GM20000 (cell line): Measurements from ENCODE around the gene ST6GALNAC1.

Experiments
- DNase-seq: peaks from one replicate; pipeline ENCODE4 v3.0.0; 2012; ENCODE audit warnings: low spot score
- TF ChIP-seq, protein P1 (sequence below): IDR thresholded peaks from 2 replicates; pipeline ENCODE4 v1.5.1; 2012; ENCODE audit warnings: mild to moderate bottlenecking, control low read depth; ENCODE audit errors: extremely low read depth, missing control alignments

ST6GALNAC1 gene

DNA sequence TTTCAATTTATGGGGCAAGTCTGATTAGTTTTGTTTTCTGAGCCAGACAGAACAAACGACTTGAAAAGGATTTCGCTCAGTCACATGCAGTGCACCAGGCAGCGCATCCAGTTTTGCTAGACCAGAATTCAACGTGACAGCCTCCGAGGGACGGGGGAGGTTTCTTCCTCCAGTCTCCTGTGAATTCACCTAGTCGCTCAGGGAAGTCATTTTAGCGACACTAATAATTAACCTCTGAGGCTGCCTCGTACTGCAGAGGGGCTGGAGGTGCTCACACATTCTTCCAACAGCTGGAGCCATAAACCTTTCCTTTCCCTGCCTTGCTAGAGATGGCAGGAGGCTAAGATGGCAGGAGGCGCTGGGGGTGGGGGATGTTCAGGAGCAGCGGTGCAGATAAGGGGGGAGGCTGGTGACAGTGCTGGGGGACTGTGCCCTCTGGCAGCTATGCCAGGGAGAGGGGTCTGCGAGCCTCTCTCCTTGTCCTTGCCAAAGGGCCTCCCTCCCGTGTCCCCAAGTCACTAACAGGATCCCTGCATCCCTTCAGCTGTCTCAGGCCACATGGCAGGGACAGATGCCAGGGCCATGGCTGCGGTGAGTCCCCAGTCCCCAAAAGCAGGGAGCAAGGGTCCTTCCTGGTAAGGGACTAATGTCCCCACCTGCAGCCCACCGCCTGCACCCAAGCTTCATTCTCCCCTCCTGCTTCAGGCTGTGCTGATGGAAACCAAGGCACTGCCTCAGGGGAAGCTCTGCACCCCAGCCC lies 43.2 kb upstream of the ST6GALNAC1 start:
- no peak for DNase-seq
- TF ChIP-seq, protein P1, sequence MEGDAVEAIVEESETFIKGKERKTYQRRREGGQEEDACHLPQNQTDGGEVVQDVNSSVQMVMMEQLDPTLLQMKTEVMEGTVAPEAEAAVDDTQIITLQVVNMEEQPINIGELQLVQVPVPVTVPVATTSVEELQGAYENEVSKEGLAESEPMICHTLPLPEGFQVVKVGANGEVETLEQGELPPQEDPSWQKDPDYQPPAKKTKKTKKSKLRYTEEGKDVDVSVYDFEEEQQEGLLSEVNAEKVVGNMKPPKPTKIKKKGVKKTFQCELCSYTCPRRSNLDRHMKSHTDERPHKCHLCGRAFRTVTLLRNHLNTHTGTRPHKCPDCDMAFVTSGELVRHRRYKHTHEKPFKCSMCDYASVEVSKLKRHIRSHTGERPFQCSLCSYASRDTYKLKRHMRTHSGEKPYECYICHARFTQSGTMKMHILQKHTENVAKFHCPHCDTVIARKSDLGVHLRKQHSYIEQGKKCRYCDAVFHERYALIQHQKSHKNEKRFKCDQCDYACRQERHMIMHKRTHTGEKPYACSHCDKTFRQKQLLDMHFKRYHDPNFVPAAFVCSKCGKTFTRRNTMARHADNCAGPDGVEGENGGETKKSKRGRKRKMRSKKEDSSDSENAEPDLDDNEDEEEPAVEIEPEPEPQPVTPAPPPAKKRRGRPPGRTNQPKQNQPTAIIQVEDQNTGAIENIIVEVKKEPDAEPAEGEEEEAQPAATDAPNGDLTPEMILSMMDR: no peak

DNA sequence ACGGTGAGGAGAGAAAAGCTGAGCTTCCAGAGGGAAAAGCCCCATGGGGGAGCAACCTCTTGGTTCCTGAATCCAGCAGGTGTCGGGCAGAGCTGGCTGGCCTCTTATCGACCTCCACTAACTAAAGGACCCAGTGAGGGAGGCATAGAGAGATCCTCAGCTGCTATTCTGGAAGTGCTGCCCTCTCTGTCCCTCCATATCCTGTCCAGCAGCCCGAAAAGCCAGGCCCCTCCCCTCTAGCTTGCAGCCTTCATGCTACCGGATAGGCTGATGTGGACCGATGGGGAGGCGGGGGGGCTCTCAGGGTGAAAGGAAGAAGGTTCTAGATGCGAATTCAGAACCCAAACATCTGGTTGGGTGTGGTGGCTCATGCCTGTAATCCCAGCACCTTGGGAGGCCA lies 42.3 kb upstream of the ST6GALNAC1 start:
- TF ChIP-seq, protein P1: no peak
- no peak for DNase-seq

DNA sequence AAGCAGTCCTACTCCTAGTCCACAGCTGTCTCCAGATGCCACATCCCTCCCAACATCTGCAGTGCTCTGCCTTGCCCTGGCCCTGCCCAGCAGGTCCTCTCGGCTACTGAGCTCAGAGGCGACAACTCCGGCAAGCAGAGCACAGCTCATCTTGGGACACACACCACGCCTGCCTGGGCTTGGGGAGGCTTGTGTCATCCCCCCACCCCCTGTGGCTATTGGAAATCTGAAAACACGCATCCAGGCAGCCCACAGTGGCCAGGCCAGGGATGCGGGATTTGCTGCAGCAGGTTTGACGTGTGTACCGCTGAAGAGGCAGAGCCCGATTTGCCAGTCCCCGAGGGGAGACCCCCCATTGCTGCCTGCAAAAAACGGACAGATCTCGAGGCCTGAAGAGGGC lies 41.8 kb upstream of the ST6GALNAC1 start:
- no peak for DNase-seq
- TF ChIP-seq, protein P1: no peak

DNA sequence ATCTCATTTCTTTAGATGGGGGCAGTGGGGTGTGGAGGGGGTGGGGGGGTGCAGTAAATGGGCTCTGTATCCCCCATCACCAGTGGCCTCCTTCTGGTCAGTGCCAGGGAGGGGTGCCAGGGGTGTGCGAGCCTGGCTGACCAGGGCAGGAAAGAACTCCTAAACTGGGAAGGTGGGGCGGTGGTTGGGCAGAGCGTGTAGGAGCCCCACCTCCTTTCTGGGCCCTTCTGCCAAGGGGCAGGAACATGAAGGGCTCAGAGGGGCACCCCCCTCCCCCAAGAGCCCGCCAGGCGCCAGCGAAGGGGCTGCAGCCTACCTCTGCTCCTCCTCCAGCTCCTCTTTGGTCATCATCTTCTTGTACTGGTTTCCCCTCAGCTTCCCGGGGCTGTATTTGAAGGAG lies 41.2 kb upstream of the ST6GALNAC1 start:
- no peak for DNase-seq
- TF ChIP-seq, protein P1: no peak

DNA sequence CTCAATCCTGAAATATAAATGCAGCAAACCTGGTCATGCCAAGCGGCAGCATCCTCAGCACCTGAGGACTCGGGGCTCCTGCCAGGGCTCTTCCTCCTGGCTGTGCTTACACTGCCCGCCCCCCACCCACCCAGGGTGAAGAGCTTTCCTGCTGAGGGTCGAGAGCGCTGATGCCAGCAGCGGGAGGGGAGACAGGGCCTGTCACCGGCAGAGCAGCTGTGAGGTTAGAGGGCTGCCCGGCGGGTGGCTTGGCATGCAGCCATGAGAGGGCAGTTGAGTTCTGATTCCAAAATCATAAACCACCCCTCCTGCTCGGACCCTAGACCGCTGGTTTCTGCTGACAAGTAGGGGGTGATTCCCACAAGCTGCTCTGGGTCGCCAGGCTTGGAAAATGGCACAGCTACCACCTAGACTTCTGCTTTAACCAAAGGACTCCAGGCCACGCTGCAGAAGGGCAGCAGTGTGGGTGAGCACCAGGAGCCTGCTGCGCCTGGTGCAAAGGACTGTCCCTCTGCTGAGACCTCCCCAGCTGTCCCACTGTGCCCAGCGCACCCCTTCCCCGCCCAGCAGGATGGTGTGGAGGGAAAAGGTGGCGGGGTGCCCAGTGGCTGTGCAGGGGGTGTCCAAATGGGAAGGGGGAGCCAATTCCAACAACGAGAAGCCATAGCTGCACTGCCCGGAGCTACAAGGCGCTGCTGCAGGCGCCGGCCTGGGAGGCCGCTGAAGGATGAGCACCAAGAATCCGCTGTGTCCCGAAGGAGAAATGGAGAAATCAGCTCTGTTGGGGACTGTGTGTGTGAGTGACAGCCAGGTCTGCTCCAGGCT lies 40.6 kb upstream of the ST6GALNAC1 start:
- no peak for DNase-seq
- TF ChIP-seq, protein P1: no peak

DNA sequence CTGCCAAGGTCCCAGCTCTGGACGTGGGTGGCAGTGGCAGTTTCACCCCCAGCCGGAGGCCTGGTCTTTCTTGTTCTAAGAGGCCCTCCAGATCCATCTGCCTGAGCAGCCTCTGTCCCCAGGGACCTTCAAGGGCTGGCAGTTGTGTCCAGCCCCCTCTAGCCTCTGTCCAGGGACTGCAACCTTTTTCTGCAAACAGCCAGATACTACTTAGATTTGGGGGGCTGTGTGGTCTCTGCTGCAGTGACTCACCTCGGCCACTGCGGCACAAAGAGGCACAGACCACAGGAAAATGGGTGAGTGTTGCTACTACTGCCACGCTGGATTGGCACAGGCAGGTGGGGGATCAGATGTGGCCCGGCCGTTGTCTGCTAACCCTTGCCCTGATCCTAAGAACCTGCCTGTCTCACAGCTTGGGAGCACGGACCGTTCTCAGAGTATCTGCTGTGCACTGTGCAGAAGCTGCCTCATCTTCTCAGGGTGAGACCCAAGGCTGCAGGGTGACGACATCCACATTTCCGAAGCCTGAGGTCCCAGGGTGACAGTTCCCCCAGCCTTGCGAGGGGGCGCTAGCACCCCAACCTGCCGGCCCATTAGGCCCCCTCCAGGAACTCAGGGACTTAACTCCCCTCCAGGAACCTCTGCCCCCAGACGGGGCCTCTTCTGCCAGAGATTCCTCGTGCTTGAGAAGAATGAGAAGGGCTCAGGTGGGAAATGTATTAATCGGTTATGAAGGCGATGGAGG lies 39.6 kb upstream of the ST6GALNAC1 start:
- DNase-seq: no peak

More for the DNA sequence above, 39.6 kb upstream of the ST6GALNAC1 start:
- TF ChIP-seq, protein P1: no peak
